ENCODE data around the gene BRMS1. TPM values are rescaled to one million over a fixed set of nuclear protein-coding genes. Genes with fewer than 3 reads are reported as not detected.

Gene BRMS1
- total and polyA plus RNA-seq, 2 experiments from 2014 or later: 59.1 to 61.7 TPM

GRCh38 chr11:66339686-66340483 is 5.0 kb downstream of the BRMS1 start (continued):
- TF ChIP-seq JUNB (IDR thresholded peaks at IDR 0.05; ENCODE audit: unreplicated experiment) (no peak), ETS1 (IDR thresholded peaks at IDR 0.05) (no peak), EZH2phosphoT487 (IDR thresholded peaks at IDR 0.05; ENCODE audit: unreplicated experiment) (no peak), CTCF (conservative IDR thresholded peaks at IDR 0.05; ENCODE audit: low read depth in 2 of 2) (no peak), CREB1 (CRISPR knock-in tag; IDR thresholded peaks at IDR 0.05; ENCODE audit: low read depth) (no peak), POLR2AphosphoS5 (IDR thresholded peaks at IDR 0.05; ENCODE audit: low read depth) (no peak), NANOG (IDR thresholded peaks at IDR 0.05; ENCODE audit: borderline replicate concordance) (no peak), ZNF331 (CRISPR knock-in tag; IDR thresholded peaks at IDR 0.05; ENCODE audit: low read depth) (no peak), EZH2 (IDR thresholded peaks at IDR 0.05; ENCODE audit: low read depth, unreplicated experiment) (no peak)
- TF ChIP-seq, protein P1, sequence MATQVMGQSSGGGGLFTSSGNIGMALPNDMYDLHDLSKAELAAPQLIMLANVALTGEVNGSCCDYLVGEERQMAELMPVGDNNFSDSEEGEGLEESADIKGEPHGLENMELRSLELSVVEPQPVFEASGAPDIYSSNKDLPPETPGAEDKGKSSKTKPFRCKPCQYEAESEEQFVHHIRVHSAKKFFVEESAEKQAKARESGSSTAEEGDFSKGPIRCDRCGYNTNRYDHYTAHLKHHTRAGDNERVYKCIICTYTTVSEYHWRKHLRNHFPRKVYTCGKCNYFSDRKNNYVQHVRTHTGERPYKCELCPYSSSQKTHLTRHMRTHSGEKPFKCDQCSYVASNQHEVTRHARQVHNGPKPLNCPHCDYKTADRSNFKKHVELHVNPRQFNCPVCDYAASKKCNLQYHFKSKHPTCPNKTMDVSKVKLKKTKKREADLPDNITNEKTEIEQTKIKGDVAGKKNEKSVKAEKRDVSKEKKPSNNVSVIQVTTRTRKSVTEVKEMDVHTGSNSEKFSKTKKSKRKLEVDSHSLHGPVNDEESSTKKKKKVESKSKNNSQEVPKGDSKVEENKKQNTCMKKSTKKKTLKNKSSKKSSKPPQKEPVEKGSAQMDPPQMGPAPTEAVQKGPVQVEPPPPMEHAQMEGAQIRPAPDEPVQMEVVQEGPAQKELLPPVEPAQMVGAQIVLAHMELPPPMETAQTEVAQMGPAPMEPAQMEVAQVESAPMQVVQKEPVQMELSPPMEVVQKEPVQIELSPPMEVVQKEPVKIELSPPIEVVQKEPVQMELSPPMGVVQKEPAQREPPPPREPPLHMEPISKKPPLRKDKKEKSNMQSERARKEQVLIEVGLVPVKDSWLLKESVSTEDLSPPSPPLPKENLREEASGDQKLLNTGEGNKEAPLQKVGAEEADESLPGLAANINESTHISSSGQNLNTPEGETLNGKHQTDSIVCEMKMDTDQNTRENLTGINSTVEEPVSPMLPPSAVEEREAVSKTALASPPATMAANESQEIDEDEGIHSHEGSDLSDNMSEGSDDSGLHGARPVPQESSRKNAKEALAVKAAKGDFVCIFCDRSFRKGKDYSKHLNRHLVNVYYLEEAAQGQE (IDR thresholded peaks at IDR 0.05; ENCODE audit: unreplicated experiment): no peak

DNA sequence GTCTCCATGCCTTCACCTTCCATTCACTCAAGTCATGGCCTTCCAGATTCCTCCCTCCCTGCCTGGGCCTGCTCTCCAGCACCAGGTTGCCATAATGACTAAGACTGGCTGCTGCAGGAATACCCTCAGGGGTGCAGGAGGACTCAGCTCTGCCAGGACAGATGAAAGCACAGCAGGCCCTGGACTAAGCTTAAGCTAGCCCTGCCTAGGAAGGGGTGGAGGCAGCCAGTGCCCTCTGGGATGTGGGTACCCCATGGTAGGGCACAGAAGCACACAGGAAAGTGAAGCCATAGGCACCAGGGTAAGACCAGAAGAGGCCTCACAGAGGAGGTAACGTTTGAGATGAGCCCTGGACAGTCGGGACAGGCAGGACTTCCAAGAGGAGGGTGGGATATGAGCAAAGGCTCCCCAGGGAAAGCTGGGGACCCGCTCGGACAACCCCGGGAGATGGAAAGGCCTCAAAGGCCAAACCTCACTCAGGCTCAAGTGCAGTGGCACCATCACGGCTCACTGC is 5.7 kb downstream of the BRMS1 start:
- Histone ChIP-seq H3K36me3 (ENCODE audit: insufficient read depth) (no peaks in the 10 kb centered on the region; the same call in 1 of the 2 replicates), H3K79me2 (replicated peaks; ENCODE audit: insufficient read depth) (peaks cover 10% of the 10 kb centered on the region), H3F3A (replicated peaks; ENCODE audit: low read depth) (peaks cover 8% of the 10 kb centered on the region; the same call in 1 of the 2 replicates), H3K27me3 (ENCODE audit: insufficient read depth) (no peaks in the 10 kb centered on the region), H3K4me1 (ENCODE audit: insufficient read depth) (peaks cover 21% of the 10 kb centered on the region), H3K27ac (ENCODE audit: low read depth) (no peak overlapping the region), H2AFZ (no peak overlapping the region), H4K20me1 (replicated peaks; ENCODE audit: insufficient read depth) (no peaks in the 10 kb centered on the region; the same call in 1 of the 2 replicates), H3K4me2 (no peak overlapping the region), H3K9me2 (ENCODE audit: insufficient read depth) (no peaks in the 10 kb centered on the region), H3K4me3 (no peak overlapping the region)
- no peak for DNase-seq (ENCODE audit: low spot score)
- no peak for ATAC-seq
- H3K27me3 Mint-ChIP-seq (ENCODE audit: insufficient read depth, low read depth, poor library complexity): peaks cover 12% of the 10 kb centered on the region
- peaks cover 25% of the 10 kb centered on the region for H3K36me3 Mint-ChIP-seq (ENCODE audit: low read depth)
- H3K4me1 Mint-ChIP-seq: peaks cover 28% of the 10 kb centered on the region
- H3K9me3 Mint-ChIP-seq: no peaks in the 10 kb centered on the region; the same call in 2 of the 3 replicates
- TF ChIP-seq CREB1 (CRISPR knock-in tag; IDR thresholded peaks at IDR 0.05; ENCODE audit: low read depth) (no peak), ETS1 (IDR thresholded peaks at IDR 0.05) (no peak), EZH2 (IDR thresholded peaks at IDR 0.05; ENCODE audit: low read depth, unreplicated experiment) (no peak), STAT1 (IDR thresholded peaks at IDR 0.05; ENCODE audit: unreplicated experiment) (no peak), EZH2phosphoT487 (IDR thresholded peaks at IDR 0.05; ENCODE audit: unreplicated experiment) (no peak), ZNF331 (CRISPR knock-in tag; IDR thresholded peaks at IDR 0.05; ENCODE audit: low read depth) (no peak), JUNB (IDR thresholded peaks at IDR 0.05; ENCODE audit: unreplicated experiment) (no peak)
- TF ChIP-seq, protein P1 (IDR thresholded peaks at IDR 0.05; ENCODE audit: unreplicated experiment): no peak
- H3K4me3 Mint-ChIP-seq: no peak overlapping the region
- no peak overlapping the region for H3K27ac Mint-ChIP-seq

Data from GM23338 (cell line).